HCT116 (cell line): ENCODE measurements around the gene DDAH1. TPM values are rescaled to one million over a fixed set of nuclear protein-coding genes. Genes with fewer than 3 reads are reported as not detected.

ENCODE experiments used
- ATAC-seq: fragments of 200-7000 bp; cut with Tn5 transposase; 2 replicates; pipeline ENCODE4 v1.9.1; 2020; ENCODE audit warnings: mild to moderate bottlenecking, moderate library complexity
- BruUV-seq: library from RNA; stranded (reverse); fragments of 400-500 nt; replicated peaks from 2 replicates; lab custom pipeline; 2021; lab: Mats Ljungman, UMichigan
- CTCF ChIA-PET: fragments of 300-600 bp; sonication (Branson Sonifier 250); formaldehyde crosslinking; loops from one replicate; lab custom pipeline; 2021; ENCODE audit warnings: antibody characterized with exemption; lab: Charles Lee
- POLR2A ChIA-PET: fragments of 300-600, 350-600 bp; sonication (Branson Sonifier 250); formaldehyde crosslinking; loops from one replicate; lab custom pipeline; 2021; ENCODE audit warnings: antibody characterized with exemption; lab: Charles Lee
- RAD21 ChIA-PET, 2 experiments: fragments of 300-600 bp; sonication (Branson Sonifier 250); formaldehyde crosslinking; loops; one replicate each; lab custom pipeline; 2023; ENCODE audit warnings: low total read pairs in 2 of 2; ENCODE audit not compliant: uncharacterized antibody in 2 of 2, unreplicated experiment in 2 of 2, low non-redundant PET in 1 of 2; lab: Charles Lee
- DNase-seq: peaks from one replicate; pipeline ENCODE4 v3.0.0-alpha.2; 2010; ENCODE audit warnings: low read depth, low spot score
- H2AFZ ChIP-seq: fragments of 200-600 bp; shearing (Covaris generic), sonication (generic); 2 replicates; pipeline ENCODE4 v1.6.1; 2017; ENCODE audit warnings: low read depth, mixed run types, mixed read lengths, antibody characterized with exemption, low read length; ENCODE audit not compliant: poor library complexity, severe bottlenecking
- H3K27ac ChIP-seq: 2 replicates; pipeline ENCODE4 v1.5.1; 2012; ENCODE audit warnings: low read depth, low read length
- H3K27me3 ChIP-seq: fragments of 200-600 bp; sonication (generic); 2 replicates; pipeline ENCODE4 v1.6.1; 2016; ENCODE audit warnings: mixed run types, low read length, mixed read lengths; ENCODE audit not compliant: insufficient read depth
- H3K36me3 ChIP-seq, 2 experiments: fragments of 200-500 bp in 1 of 2; fragments of 200-600 bp in 1 of 2; sonication (Bioruptor generic) in 1 of 2; sonication (generic) in 1 of 2; 2 replicates each; pipeline versions ENCODE4 v1.5.1 to v1.6.1; 2014 to 2016; ENCODE audit warnings: low read length in 2 of 2, inconsistent platforms in 1 of 2, mixed read lengths in 1 of 2, mixed run types in 1 of 2; ENCODE audit not compliant: insufficient read depth in 2 of 2, control insufficient read depth in 1 of 2
- H3K4me1 ChIP-seq, 2 experiments: fragments of 200-600 bp in 1 of 2; sonication (generic) in 1 of 2; 2 replicates each; pipeline versions ENCODE4 v1.5.1 to v1.6.1; 2012 to 2017; ENCODE audit warnings: low read length in 2 of 2, inconsistent platforms in 1 of 2, mild to moderate bottlenecking in 1 of 2, mixed read lengths in 1 of 2, mixed run types in 1 of 2, moderate library complexity in 1 of 2; ENCODE audit not compliant: insufficient read depth in 2 of 2, control insufficient read depth in 1 of 2
- H3K4me2 ChIP-seq: fragments of 200-600 bp; sonication (generic); 2 replicates; pipeline ENCODE4 v1.6.1; 2017; ENCODE audit warnings: mixed run types, low read length, mixed read lengths
- H3K4me3 ChIP-seq, 2 experiments: fragments of 200-600 bp in 1 of 2; sonication (generic) in 1 of 2; replicated peaks in 1 of 2; 2 replicates each; pipeline ENCODE4 v1.5.1; 2011 to 2016; ENCODE audit warnings: low read length in 2 of 2, control low read depth in 1 of 2, low read depth in 1 of 2, mild to moderate bottlenecking in 1 of 2, mixed read lengths in 1 of 2, mixed run types in 1 of 2
- H3K79me2 ChIP-seq: fragments of 200-600 bp; sonication (generic); 2 replicates; pipeline ENCODE4 v1.6.1; 2017; ENCODE audit warnings: mild to moderate bottlenecking, mixed run types, low read length, moderate library complexity, mixed read lengths; ENCODE audit not compliant: insufficient read depth
- H3K9ac ChIP-seq: fragments of 200-600 bp; sonication (generic); 2 replicates; pipeline ENCODE4 v1.6.1; 2016; ENCODE audit warnings: low read length, mixed read lengths
- H3K9me2 ChIP-seq: fragments of 200-600 bp; sonication (generic), shearing (Covaris generic); 2 replicates; pipeline ENCODE4 v1.6.1; 2017; ENCODE audit warnings: mixed run types, mild to moderate bottlenecking, moderate library complexity; ENCODE audit not compliant: insufficient read depth
- H3K9me3 ChIP-seq, 2 experiments: fragments of 200-500 bp in 1 of 2; fragments of 200-600 bp in 1 of 2; sonication (Bioruptor generic) in 1 of 2; sonication (generic) in 1 of 2; 2 replicates each; pipeline ENCODE4 v1.6.1; 2014 to 2017; ENCODE audit warnings: low read length in 2 of 2, mixed read lengths in 2 of 2, inconsistent platforms in 1 of 2, low read depth in 1 of 2, mild to moderate bottlenecking in 1 of 2, mixed run types in 1 of 2, moderate library complexity in 1 of 2; ENCODE audit not compliant: control insufficient read depth in 1 of 2, insufficient read depth in 1 of 2
- H4K20me1 ChIP-seq: fragments of 200-600 bp; sonication (generic), shearing (Covaris generic); 2 replicates; pipeline ENCODE4 v1.6.1; 2017; ENCODE audit warnings: mixed run types, mild to moderate bottlenecking, moderate library complexity; ENCODE audit not compliant: insufficient read depth
- SIN3A ChIP-seq: IDR thresholded peaks from 2 replicates; pipeline ENCODE4 v1.6.1; 2012; ENCODE audit warnings: low read depth
- SRF ChIP-seq: IDR thresholded peaks from 2 replicates; pipeline ENCODE4 v1.6.1; 2012; ENCODE audit warnings: low read depth
- YY1 ChIP-seq: IDR thresholded peaks from 2 replicates; pipeline ENCODE4 v1.6.1; 2011; ENCODE audit warnings: low read length, low read depth, moderate library complexity, mild to moderate bottlenecking; ENCODE audit not compliant: insufficient replicate concordance; ENCODE audit errors: extremely low read depth
- intact Hi-C: fragments of 100-400 bp; cut with micrococcal nuclease; formaldehyde crosslinking; loops from 2 replicates; pipeline ENCODE4 v1.10.0; 2022
- total RNA-seq: library from RNA; stranded (reverse); gene quantifications from one replicate; pipeline ENCODE4 v1.2.1, GENCODE V29; 2021; ENCODE audit not compliant: unreplicated experiment
- TF ChIP-seq, protein P1 (sequence below): IDR thresholded peaks from 2 replicates; pipeline ENCODE4 v1.6.1; 2012
- TF ChIP-seq, protein P2 (sequence below), 3 experiments: fragments of 200-600 bp in 1 of 3; sonication (generic) in 1 of 3; IDR thresholded peaks in 2 of 3; conservative IDR thresholded peaks in 1 of 3; 2 replicates each; pipeline ENCODE4 v1.5.1; 2012 to 2017; ENCODE audit warnings: low read depth in 2 of 3, low read length in 2 of 3, antibody characterized with exemption in 1 of 3, borderline replicate concordance in 1 of 3, control low read depth in 1 of 3, mild to moderate bottlenecking in 1 of 3, mixed read lengths in 1 of 3, mixed run types in 1 of 3, moderate library complexity in 1 of 3; ENCODE audit not compliant: insufficient read depth in 1 of 3
- TF ChIP-seq, protein P3 (sequence below): IDR thresholded peaks from 2 replicates; pipeline ENCODE4 v1.6.1; 2011; ENCODE audit warnings: mild to moderate bottlenecking, low read length, moderate library complexity; ENCODE audit not compliant: insufficient replicate concordance; ENCODE audit errors: extremely low read depth

DDAH1 gene
- total RNA-seq, 1 experiment from 2014 or later, result 16.6 TPM

DNA sequence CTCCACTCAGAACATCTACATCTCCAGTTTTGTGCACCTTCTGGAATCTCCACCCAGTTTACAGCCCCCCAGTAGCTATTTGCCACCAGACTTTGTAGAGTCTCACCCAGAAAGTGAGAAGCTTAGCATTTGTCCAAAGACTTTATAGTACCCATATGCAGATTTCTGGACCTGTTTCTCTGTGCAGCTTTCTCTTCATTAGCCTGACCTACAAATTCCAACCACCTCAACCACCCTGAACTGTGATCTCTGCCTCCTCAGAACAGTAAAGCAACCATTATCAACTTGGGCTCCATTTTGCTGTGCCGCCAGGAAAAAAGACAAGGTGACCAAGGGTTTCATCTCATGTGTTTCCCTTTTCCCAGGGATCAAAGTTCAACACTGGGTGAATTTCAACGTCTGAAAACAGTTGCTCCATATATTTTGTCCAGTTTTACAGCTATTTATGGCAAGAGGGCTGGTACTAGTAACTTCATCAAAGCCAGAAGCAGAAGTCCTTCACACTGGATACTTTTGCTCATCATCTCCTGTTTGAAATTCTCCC, 36.5 kb upstream of the DDAH1 start:
- Histone ChIP-seq H4K20me1 (no peaks in the 10 kb centered on the region), H3K27ac (no peak overlapping the region), H3K4me2 (no peak overlapping the region), H3K79me2 (no peaks in the 10 kb centered on the region), H3K9me2 (no peaks in the 10 kb centered on the region), H2AFZ (no peak overlapping the region), H3K36me3 (no peaks in the 10 kb centered on the region), H3K4me3 (no peak overlapping the region), H3K9ac (no peak overlapping the region), H3K4me1 (peaks cover 0 to 4% of the 10 kb centered on the region in 2 experiments; a peak in 1 of 4 replicates), H3K9me3 (no peaks in the 10 kb centered on the region), H3K27me3 (no peaks in the 10 kb centered on the region)
- RAD21 ChIA-PET, result no interaction called here
- no peak for DNase-seq
- intact Hi-C loops, result loop anchor here (10.0 kb wide), 1 partner anchor 157 kb away; no protein-coding TSS in a partner anchor
- ATAC-seq, result no peak
- POLR2A ChIA-PET, result no interaction called here
- no TSS peak for BruUV-seq
- CTCF ChIA-PET, result interaction anchor here (1.2 to 1.8 kb wide), 2 partner anchors 191 to 193 kb away, joined by 6 to 7 read pairs; no protein-coding TSS in a partner anchor
- TF ChIP-seq SIN3A, result no peak
- TF ChIP-seq, protein P1, sequence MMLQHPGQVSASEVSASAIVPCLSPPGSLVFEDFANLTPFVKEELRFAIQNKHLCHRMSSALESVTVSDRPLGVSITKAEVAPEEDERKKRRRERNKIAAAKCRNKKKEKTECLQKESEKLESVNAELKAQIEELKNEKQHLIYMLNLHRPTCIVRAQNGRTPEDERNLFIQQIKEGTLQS, result no peak
- no peak for TF ChIP-seq SRF
- TF ChIP-seq, protein P2, sequence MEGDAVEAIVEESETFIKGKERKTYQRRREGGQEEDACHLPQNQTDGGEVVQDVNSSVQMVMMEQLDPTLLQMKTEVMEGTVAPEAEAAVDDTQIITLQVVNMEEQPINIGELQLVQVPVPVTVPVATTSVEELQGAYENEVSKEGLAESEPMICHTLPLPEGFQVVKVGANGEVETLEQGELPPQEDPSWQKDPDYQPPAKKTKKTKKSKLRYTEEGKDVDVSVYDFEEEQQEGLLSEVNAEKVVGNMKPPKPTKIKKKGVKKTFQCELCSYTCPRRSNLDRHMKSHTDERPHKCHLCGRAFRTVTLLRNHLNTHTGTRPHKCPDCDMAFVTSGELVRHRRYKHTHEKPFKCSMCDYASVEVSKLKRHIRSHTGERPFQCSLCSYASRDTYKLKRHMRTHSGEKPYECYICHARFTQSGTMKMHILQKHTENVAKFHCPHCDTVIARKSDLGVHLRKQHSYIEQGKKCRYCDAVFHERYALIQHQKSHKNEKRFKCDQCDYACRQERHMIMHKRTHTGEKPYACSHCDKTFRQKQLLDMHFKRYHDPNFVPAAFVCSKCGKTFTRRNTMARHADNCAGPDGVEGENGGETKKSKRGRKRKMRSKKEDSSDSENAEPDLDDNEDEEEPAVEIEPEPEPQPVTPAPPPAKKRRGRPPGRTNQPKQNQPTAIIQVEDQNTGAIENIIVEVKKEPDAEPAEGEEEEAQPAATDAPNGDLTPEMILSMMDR (IDR thresholded peaks at IDR 0.05 in 2 of 3, conservative IDR thresholded peaks at IDR 0.05 in 1 of 3; ENCODE audit: borderline replicate concordance in 1 of 3, insufficient read depth in 1 of 3, low read depth in 2 of 3, low read length in 2 of 3), result no peak
- no peak for TF ChIP-seq YY1
- TF ChIP-seq, protein P3, sequence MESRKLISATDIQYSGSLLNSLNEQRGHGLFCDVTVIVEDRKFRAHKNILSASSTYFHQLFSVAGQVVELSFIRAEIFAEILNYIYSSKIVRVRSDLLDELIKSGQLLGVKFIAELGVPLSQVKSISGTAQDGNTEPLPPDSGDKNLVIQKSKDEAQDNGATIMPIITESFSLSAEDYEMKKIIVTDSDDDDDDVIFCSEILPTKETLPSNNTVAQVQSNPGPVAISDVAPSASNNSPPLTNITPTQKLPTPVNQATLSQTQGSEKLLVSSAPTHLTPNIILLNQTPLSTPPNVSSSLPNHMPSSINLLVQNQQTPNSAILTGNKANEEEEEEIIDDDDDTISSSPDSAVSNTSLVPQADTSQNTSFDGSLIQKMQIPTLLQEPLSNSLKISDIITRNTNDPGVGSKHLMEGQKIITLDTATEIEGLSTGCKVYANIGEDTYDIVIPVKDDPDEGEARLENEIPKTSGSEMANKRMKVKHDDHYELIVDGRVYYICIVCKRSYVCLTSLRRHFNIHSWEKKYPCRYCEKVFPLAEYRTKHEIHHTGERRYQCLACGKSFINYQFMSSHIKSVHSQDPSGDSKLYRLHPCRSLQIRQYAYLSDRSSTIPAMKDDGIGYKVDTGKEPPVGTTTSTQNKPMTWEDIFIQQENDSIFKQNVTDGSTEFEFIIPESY, result no peak
